ENCODE measurements around the gene WDR44. TPM values are rescaled to one million over a fixed set of nuclear protein-coding genes. Genes with fewer than 3 reads are reported as not detected.
"Not testable (repeated sequence)": the region's sequence is repeated elsewhere in the genome, so short reads cannot be mapped to it uniquely, and the experiment has no call there.

WDR44 gene
- total RNA-seq, 1 donor from 2014 or later: 12.5 TPM

GRCh38 chrX:118468122-118468521, 122.2 kb downstream of the WDR44 start:
- Mint-ChIP-seq H3K27me3 (ENCODE audit: low read depth) (no peaks in the 10 kb centered on the region), H3K27ac (no peak overlapping the region), H3K9me3 (peaks cover 15% of the 10 kb centered on the region), H3K4me1 (no peaks in the 10 kb centered on the region), H3K36me3 (no peaks in the 10 kb centered on the region), H3K4me3 (no peak overlapping the region)
- TF ChIP-seq, protein P1, sequence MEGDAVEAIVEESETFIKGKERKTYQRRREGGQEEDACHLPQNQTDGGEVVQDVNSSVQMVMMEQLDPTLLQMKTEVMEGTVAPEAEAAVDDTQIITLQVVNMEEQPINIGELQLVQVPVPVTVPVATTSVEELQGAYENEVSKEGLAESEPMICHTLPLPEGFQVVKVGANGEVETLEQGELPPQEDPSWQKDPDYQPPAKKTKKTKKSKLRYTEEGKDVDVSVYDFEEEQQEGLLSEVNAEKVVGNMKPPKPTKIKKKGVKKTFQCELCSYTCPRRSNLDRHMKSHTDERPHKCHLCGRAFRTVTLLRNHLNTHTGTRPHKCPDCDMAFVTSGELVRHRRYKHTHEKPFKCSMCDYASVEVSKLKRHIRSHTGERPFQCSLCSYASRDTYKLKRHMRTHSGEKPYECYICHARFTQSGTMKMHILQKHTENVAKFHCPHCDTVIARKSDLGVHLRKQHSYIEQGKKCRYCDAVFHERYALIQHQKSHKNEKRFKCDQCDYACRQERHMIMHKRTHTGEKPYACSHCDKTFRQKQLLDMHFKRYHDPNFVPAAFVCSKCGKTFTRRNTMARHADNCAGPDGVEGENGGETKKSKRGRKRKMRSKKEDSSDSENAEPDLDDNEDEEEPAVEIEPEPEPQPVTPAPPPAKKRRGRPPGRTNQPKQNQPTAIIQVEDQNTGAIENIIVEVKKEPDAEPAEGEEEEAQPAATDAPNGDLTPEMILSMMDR (IDR thresholded peaks at IDR 0.05; ENCODE audit: unreplicated experiment): no peak
- no peak for DNase-seq (ENCODE audit: low spot score in 2 of 2, unreplicated experiment in 2 of 2)

- not testable (repeated sequence) for H3K27me3 Mint-ChIP-seq (ENCODE audit: low read depth); H3K4me3 Mint-ChIP-seq; H3K36me3 Mint-ChIP-seq; DNase-seq (ENCODE audit: low spot score in 2 of 2, unreplicated experiment in 2 of 2); H3K4me1 Mint-ChIP-seq; H3K27ac Mint-ChIP-seq
- peaks cover 15% of the 10 kb centered on the region for H3K9me3 Mint-ChIP-seq
Measured at GRCh38 chrX:118470721-118471347, 124.9 kb downstream of the WDR44 start.

- H3K4me1 Mint-ChIP-seq: peaks cover 8% of the 10 kb centered on the region
- H3K27ac Mint-ChIP-seq: no peak overlapping the region
- H3K9me3 Mint-ChIP-seq: peaks cover 22% of the 10 kb centered on the region
- no peaks in the 10 kb centered on the region for H3K27me3 Mint-ChIP-seq (ENCODE audit: low read depth)
- no peak for DNase-seq (ENCODE audit: low spot score in 2 of 2, unreplicated experiment in 2 of 2)
- no peak overlapping the region for H3K4me3 Mint-ChIP-seq
- H3K36me3 Mint-ChIP-seq: peaks cover 2% of the 10 kb centered on the region
- TF ChIP-seq, protein P1 (IDR thresholded peaks at IDR 0.05; ENCODE audit: unreplicated experiment): no peak
Measured at GRCh38 chrX:118474586-118474985, 128.7 kb downstream of the WDR44 start.

DNA sequence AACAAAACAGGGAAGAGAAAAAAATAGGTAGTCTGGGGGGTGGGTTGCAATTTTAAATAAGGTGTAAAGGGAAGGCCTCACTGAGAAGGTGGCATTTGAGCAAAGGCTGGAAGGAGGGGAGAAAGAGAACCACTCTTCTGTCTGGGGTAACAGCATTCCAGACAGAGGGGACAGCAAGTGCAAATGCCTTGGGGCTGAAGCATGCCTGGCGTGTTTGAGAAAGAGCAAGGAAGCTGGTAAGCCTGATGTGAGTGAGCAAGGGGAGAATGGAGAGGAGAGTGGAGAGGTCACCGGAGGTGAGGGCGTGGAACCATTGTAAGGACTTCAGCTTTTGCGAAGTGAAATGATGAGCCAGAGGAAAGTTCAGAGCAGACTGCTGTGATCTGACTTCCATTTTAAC, 130.0 kb downstream of the WDR44 start:
- peaks cover 2% of the 10 kb centered on the region for H3K36me3 Mint-ChIP-seq
- no peaks in the 10 kb centered on the region for H3K27me3 Mint-ChIP-seq (ENCODE audit: low read depth)
- DNase-seq (ENCODE audit: low spot score in 2 of 2, unreplicated experiment in 2 of 2): no peak
- H3K9me3 Mint-ChIP-seq: peaks cover 30% of the 10 kb centered on the region
- TF ChIP-seq, protein P1 (IDR thresholded peaks at IDR 0.05; ENCODE audit: unreplicated experiment): no peak
- peaks cover 8% of the 10 kb centered on the region for H3K4me1 Mint-ChIP-seq
- H3K27ac Mint-ChIP-seq: peak overlapping the region; percentile 71
- H3K4me3 Mint-ChIP-seq: no peak overlapping the region

- H3K4me1 Mint-ChIP-seq: peaks cover 8% of the 10 kb centered on the region
- peaks cover 23% of the 10 kb centered on the region for H3K9me3 Mint-ChIP-seq
- H3K27me3 Mint-ChIP-seq (ENCODE audit: low read depth): no peaks in the 10 kb centered on the region
- no peak for DNase-seq (ENCODE audit: low spot score in 2 of 2, unreplicated experiment in 2 of 2)
- peaks cover 2% of the 10 kb centered on the region for H3K36me3 Mint-ChIP-seq
- TF ChIP-seq, protein P1 (IDR thresholded peaks at IDR 0.05; ENCODE audit: unreplicated experiment): no peak
- H3K4me3 Mint-ChIP-seq: no peak overlapping the region
- H3K27ac Mint-ChIP-seq: no peak overlapping the region
Measured at GRCh38 chrX:118480172-118480571, 134.3 kb downstream of the WDR44 start.

DNA sequence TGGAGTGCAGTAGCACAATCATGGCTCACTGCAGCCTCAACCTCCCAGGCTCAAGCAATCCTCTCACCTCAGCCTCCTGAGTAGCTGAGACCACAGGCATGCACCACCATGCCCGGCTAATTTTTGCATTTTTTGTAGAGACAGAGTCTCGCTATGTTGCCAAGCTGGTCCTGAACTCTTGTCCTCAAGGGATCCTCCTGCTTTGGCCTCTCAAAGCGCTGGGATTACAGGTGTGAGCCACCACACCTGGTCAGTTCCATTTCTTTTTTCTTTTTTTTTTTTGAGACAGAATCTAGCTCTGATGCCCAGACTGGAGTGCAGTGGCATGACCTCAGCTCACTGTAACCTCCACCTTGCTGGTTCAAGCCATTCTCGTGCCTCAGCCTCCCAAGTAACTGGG, 136.5 kb downstream of the WDR44 start:
- H3K27ac Mint-ChIP-seq; DNase-seq (ENCODE audit: low spot score in 2 of 2, unreplicated experiment in 2 of 2); H3K4me3 Mint-ChIP-seq; H3K4me1 Mint-ChIP-seq; H3K27me3 Mint-ChIP-seq (ENCODE audit: low read depth); H3K36me3 Mint-ChIP-seq: not testable (repeated sequence)
- H3K9me3 Mint-ChIP-seq: peaks cover 23% of the 10 kb centered on the region
